SHP77 treated with DMSO at 0.1 percent for 48 hours (cell line): ENCODE measurements around the gene MAP3K2.
A peak's percentile ranks its signal among the peaks of the same experiment; 100 is the strongest.

Source experiments
- DNase-seq: peaks from one replicate; lab custom pipeline; 2025; lab: John Stamatoyannopoulos, UW

MAP3K2 gene

DNA sequence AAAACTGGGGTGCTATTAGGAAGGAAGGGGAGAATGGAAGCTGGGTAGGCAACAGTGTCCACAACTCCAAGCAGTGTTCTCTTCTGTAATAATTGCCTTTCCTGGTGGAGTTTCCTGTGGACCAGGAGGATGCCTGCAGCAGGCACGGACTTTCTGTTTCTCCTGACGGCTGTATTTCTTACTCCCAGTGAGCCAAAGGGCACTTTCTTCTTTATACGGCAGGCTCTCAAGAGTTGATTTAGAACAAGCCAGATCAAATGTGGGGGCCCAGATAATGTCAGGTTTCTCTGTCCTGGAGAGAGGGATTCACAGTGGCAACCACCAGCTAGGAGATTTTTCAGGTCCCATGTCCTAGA, 17.5 kb upstream of the MAP3K2 start:
- DNase-seq = no peak

- no peak for DNase-seq
Measured at GRCh38 chr2:127404466-127405254, 16.9 kb upstream of the MAP3K2 start.

DNA sequence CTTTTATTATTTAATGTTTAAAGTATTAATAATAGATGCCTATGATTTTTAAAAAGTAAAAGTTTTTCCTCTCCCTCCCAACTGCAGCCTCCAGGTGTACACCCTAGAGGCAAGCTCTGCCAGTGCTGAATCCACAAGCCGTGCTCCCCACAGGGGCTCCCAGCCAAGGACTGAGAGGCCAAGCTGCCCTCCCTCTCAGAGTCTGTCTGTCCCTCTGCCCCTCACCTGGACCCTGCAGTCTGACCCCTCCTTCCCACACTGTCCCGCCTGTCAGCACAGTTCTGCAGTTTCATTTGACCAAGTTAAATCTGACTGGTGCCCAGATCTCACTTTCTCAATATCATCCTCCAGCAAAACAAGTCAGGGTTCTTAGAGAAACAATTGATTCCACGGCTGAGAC, 15.7 kb upstream of the MAP3K2 start:
- no peak for DNase-seq

DNA sequence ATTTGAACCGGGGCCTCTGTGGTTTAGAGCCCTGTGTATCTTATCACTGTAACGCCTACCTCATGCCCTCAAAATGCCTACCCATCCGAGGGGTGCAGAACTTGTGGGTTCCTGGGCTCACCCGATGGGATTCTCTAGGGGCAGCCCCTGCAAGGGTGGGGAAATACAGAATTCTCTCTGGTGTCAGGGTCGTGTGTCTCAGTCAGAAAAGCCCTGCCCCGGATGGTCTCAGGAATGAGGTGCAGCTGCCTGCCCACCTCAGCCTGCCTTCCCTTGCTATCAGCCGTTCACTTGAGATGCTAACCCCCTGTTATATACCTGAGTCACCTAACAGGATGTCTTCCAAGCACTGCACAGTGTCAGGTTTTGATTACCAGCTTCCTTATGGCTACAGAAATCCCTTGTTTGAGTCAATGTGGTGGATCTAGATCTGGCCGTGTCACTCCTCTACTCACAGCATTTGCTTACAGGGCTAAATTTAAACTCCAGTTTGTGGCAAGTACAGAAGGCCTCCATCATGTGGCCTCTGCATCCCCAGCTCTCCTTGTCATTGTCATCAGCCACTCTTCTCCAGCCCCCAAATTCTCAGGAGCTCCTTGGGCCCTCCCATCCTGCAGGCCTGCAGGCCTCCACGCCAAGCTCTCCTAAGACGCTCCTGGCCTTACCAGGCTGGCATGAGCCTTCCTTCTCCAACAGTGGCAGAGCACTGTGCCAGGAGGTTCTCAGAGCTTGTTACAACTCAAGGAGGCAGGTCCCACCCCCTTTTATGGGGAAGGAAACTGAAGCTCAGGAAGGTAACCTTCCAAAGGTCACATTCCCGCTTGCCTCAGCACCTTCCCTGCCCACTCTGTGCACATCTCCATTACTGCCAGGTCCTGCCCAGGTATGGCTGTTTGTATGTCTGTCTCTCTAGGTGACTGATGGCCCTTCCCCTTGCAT, 14.3 kb upstream of the MAP3K2 start:
- no peak for DNase-seq

DNA sequence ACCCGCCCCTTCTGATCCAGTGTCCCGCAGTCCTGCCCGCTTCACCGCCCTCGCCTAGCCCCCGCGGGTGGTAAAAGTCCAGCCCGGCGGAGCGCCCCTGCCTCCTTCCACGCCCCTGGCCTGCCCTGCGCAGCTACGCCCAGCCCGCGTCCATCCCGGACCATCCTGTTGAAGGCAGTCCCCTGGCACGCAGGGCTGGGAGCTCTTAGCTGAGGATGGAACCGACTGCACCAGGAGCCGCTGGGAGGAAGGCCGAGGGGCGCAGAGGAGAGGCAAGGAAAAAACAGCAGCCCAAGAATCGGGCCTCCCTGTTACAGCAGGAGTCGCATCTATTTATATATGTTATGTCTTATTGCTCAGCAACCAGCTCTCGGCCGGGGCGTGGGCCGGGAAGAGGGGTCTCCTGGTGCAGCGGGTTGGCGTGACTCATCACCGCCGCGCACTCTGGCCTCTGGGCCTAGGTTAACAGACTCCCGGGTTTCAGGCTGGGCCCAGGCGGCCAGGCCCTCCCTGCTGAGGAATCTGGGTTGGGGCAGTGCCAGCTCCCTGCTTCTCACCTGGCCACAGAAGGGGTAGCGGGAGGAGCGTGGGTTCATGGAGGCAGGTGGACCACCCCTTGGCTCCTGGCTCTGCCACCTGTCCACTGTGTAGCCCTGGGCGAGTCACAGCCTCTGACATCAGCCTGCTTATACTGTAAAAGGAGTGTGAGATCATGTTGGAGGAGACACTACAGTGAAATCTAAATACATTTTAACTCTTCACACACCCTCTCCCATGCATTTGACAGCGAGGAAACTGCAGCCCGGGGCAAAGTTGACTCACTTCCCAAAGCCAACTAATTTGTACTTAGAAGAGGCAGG, 13.4 kb upstream of the MAP3K2 start:
- no peak for DNase-seq

GRCh38 chr2:127400533-127400896, 12.7 kb upstream of the MAP3K2 start:
- no peak for DNase-seq

- no peak for DNase-seq
Measured at GRCh38 chr2:127398239-127398590, 10.4 kb upstream of the MAP3K2 start.

DNA sequence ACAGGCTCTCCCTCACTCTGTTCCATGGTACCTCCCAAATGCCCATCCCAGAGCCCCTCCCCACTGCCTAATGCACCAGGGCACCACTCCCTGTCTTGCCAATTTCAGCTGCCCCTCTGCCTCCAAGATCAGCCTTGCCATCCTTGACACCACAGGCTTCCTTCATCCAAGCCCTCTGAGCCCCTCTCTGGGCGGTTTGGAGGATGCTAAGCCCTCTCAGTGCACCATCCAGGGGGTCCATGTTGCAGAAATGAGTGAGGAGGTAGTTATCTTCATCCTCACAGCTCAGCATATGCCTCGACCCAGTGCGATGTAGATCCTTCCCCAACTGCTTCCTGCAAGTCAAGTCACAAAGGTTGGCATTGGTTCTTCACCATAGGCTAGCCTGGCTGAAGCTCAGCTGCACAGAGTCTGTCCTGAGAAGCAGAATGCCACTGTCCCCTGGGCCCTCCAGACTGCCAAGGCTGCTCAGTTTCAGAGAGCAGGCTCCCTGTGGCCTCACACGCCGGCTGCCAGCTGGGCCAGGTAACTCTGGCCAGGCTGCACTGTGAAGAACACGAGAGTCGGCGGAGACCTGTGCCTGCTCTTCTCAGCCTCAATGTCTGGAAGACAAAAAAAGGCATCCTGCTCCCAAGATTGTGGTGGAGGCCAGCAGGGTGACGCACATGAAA, 9.9 kb upstream of the MAP3K2 start:
- no peak for DNase-seq

- no peak for DNase-seq
Measured at GRCh38 chr2:127394492-127394891, 6.7 kb upstream of the MAP3K2 start.

- DNase-seq = no peak
Measured at GRCh38 chr2:127392828-127393578, 5.2 kb upstream of the MAP3K2 start.

GRCh38 chr2:127392133-127392827, 4.5 kb upstream of the MAP3K2 start:
- DNase-seq = no peak

GRCh38 chr2:127389778-127390435, 2.1 kb upstream of the MAP3K2 start:
- no peak for DNase-seq

- no peak for DNase-seq
Measured at GRCh38 chr2:127388423-127389164, 819 bp upstream of the MAP3K2 start.

- peak; percentile 73 for DNase-seq
Measured at GRCh38 chr2:127386764-127387654, 766 bp downstream of the MAP3K2 start.

GRCh38 chr2:127386246-127386645, 1.5 kb downstream of the MAP3K2 start:
- no peak for DNase-seq

DNA sequence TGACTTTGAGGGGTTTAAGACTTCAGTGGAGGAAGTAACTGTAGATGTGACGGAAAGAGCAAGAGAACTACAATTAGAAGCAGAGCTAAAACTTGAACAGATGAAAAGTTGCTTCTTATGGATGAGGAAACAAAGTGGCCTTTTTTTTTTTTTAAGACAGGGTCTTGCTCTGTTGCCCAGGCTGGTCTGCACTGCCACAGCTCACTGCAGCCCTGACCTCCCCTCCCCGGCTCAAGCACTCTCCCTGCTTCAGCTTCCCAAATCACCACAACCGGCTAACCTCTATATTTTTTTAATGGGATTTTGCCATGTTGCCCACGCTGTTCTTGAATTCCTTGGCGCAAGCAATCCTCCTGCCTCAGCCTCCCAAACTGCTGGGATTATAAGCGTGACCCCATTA, 3.2 kb downstream of the MAP3K2 start:
- DNase-seq = no peak

DNA sequence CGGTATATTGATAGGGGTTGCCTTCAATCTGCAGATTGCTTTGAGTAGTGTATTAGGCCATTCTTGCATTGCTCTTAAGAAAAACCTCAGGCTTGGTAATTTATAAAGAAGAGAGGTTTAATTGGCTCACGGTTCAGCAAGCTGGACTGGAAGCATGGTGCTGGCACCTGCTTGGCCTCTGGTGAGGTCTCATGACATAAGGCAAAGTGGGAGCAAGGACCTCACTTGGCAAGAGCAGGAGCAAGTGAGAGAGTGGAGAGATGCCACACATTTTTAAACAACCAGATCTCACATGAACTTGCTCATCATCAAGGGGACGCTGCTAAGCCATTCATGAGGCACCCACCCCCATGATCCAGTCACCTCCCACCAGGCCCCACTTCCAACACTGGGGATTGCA, 4.9 kb downstream of the MAP3K2 start:
- no peak for DNase-seq

GRCh38 chr2:127381762-127382161, 6.0 kb downstream of the MAP3K2 start:
- DNase-seq = no peak
